Breast epithelium (tissue), 3 donors: Measurements from ENCODE around the gene HIBCH.
"Not testable (repeated sequence)": the region's sequence is repeated elsewhere in the genome, so short reads cannot be mapped to it uniquely, and the experiment has no call there.

Experiments
- CTCF ChIP-seq, 3 donors: fragments of 450-650 bp; IDR thresholded peaks; one replicate each; pipeline ENCODE4 v1.5.1; 2016 to 2017; ENCODE audit warnings: antibody characterized with exemption in 3 of 3, mild to moderate bottlenecking in 3 of 3, moderate library complexity in 3 of 3
- POLR2A ChIP-seq: fragments of 450-650 bp; IDR thresholded peaks from one replicate; pipeline ENCODE4 v1.6.1; 2016; ENCODE audit warnings: antibody characterized with exemption, mild to moderate bottlenecking, moderate library complexity

DNA sequence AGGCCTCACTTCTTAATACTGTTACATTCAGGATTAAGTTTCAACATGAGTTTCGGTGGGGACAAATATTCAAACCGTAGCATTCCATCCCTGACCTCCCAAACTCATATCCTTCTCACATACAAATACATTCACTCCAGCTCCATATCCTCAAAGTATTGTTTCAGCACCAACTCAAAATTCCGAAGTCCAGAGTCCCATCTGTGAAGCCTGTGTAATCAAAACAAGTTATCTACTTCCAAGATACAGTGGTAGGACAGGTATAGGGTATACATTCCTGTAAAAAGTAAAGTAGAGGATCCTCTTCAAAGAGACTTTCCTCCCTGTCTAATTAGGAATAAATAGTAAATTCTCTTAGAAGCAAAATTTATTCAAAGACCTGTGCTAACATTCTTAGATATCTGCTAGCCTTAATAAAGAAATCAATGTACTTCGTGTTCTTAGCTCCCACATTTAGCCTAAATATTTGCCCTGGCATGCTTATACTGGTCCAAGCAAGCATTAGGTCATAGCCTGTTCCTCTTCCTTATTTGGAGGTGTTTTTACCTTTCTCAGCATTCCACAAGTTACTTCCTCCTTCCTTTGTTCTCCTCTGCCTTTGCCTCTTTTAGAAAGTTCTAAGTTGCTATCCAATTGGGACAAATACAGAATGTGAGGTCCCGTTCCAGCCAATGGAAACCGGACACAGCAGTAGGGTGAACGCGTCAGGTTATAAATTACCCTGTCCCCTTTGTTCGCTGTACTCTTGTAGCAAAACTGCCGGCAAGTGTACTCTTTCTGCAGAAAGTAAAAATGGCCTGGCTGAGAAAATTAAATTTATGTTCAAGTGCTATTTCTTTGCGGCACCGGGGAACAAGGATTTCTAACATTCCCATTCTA, 40.1 kb downstream of the HIBCH start:
- not testable (repeated sequence) for TF ChIP-seq CTCF (IDR thresholded peaks at IDR 0.05); POLR2A
